Prostate gland (tissue), 2 donors: ENCODE data around the gene KLHL24.

Experiments
- CTCF ChIP-seq, 4 experiments: fragments of 200-600 bp in 2 of 4; fragments of 450-650 bp in 2 of 4; sonication (generic) in 2 of 4; IDR thresholded peaks; 1 replicate in 3 of 4; 2 replicates in 1 of 4; pipeline ENCODE4 v1.5.1; 2016 to 2019; ENCODE audit warnings: antibody characterized with exemption in 4 of 4, mild to moderate bottlenecking in 2 of 4, moderate library complexity in 2 of 4
- POLR2A ChIP-seq: fragments of 450-650 bp; IDR thresholded peaks from one replicate; pipeline ENCODE4 v1.6.1; 2016; ENCODE audit warnings: antibody characterized with exemption, mild to moderate bottlenecking
- POLR2AphosphoS5 ChIP-seq: sonication (generic); formaldehyde crosslinking; IDR thresholded peaks from one replicate; pipeline ENCODE4 v1.6.1; 2017; ENCODE audit warnings: antibody characterized with exemption

- TF ChIP-seq CTCF (IDR thresholded peaks at IDR 0.05) = no peak
- no peak for TF ChIP-seq POLR2AphosphoS5
- TF ChIP-seq POLR2A = no peak
Observed at GRCh38 chr3:183653209-183654064, 18.0 kb downstream of the KLHL24 start.
